DOHH2 (cell line): ENCODE data around the gene ZNF593.

Source experiments
- H3F3A ChIP-seq: fragments of 200-600 bp; sonication (generic), shearing (Covaris generic); 2 replicates; pipeline ENCODE4 v1.6.0; 2016; ENCODE audit warnings: antibody characterized with exemption, mild to moderate bottlenecking; ENCODE audit not compliant: control insufficient read depth, insufficient read depth
- H3K27ac ChIP-seq: fragments of 200-600 bp; sonication (generic); 2 replicates; pipeline ENCODE4 v1.5.1; 2014; ENCODE audit warnings: low read depth, mild to moderate bottlenecking, low read length, moderate library complexity
- H3K27me3 ChIP-seq: fragments of 200-600 bp; sonication (generic); 2 replicates; pipeline ENCODE4 v1.6.1; 2014; ENCODE audit warnings: mild to moderate bottlenecking, low read length, mixed read lengths; ENCODE audit not compliant: control insufficient read depth
- H3K36me3 ChIP-seq: fragments of 200-600 bp; sonication (generic); 2 replicates; pipeline ENCODE4 v1.6.1; 2014; ENCODE audit warnings: mild to moderate bottlenecking, low read length, moderate library complexity, mixed read lengths; ENCODE audit not compliant: control insufficient read depth
- H3K4me1 ChIP-seq: fragments of 200-600 bp; sonication (generic); 2 replicates; pipeline ENCODE4 v1.6.1; 2014; ENCODE audit warnings: mild to moderate bottlenecking, low read length, mixed read lengths; ENCODE audit not compliant: control insufficient read depth
- H3K4me2 ChIP-seq: fragments of 200-600 bp; sonication (generic); 2 replicates; pipeline ENCODE4 v1.6.0; 2014; ENCODE audit warnings: mild to moderate bottlenecking, low read length, moderate library complexity
- H3K4me3 ChIP-seq: fragments of 200-600 bp; sonication (generic); 2 replicates; pipeline ENCODE4 v1.5.1; 2014; ENCODE audit warnings: mild to moderate bottlenecking, low read length, mixed read lengths
- H3K79me2 ChIP-seq: fragments of 200-600 bp; sonication (generic); 2 replicates; pipeline ENCODE4 v1.6.1; 2014; ENCODE audit warnings: mild to moderate bottlenecking, low read length, mixed read lengths; ENCODE audit not compliant: control insufficient read depth
- H3K9me2 ChIP-seq: fragments of 200-600 bp; sonication (generic); replicated peaks from 2 replicates; pipeline ENCODE4 v1.6.1; 2014; ENCODE audit warnings: mild to moderate bottlenecking, low read length, mixed read lengths; ENCODE audit not compliant: control insufficient read depth
- H3K9me3 ChIP-seq: fragments of 200-600 bp; sonication (generic); 2 replicates; pipeline ENCODE4 v1.6.1; 2014; ENCODE audit warnings: antibody characterized with exemption, low read length, mixed read lengths; ENCODE audit not compliant: control insufficient read depth, insufficient read depth
- H4K20me1 ChIP-seq: fragments of 200-600 bp; sonication (generic); 2 replicates; pipeline ENCODE4 v1.6.0; 2014; ENCODE audit warnings: low read depth, mild to moderate bottlenecking, antibody characterized with exemption, low read length, moderate library complexity; ENCODE audit not compliant: control insufficient read depth, insufficient read depth
- CTCF ChIP-seq: fragments of 200-600 bp; sonication (generic); IDR thresholded peaks from one replicate; pipeline ENCODE4 v1.5.1; 2014; ENCODE audit warnings: antibody characterized with exemption, mild to moderate bottlenecking, low read depth, low read length; ENCODE audit not compliant: poor library complexity, severe bottlenecking
- EZH2phosphoT487 ChIP-seq: fragments of 200-600 bp; sonication (generic); IDR thresholded peaks from 2 replicates; pipeline ENCODE4 v1.6.1; 2017; ENCODE audit warnings: borderline replicate concordance, mild to moderate bottlenecking, antibody characterized with exemption, low read length, moderate library complexity, mixed read lengths

Gene ZNF593

GRCh38 chr1:26197301-26197700 is 27.6 kb downstream of the ZNF593 start:
- TF ChIP-seq EZH2phosphoT487: no peak
- TF ChIP-seq CTCF: no peak
- H3K27ac ChIP-seq: no peak overlapping the region
- no peaks in the 10 kb centered on the region for H3K79me2 ChIP-seq
- H4K20me1 ChIP-seq: no peaks in the 10 kb centered on the region
- H3F3A ChIP-seq: no peaks in the 10 kb centered on the region
- no peaks in the 10 kb centered on the region for H3K36me3 ChIP-seq
- peaks cover 21% of the 10 kb centered on the region for H3K27me3 ChIP-seq
- H3K4me2 ChIP-seq: no peak overlapping the region
- H3K4me1 ChIP-seq: peaks cover 7% of the 10 kb centered on the region
- H3K9me2 ChIP-seq: no peaks in the 10 kb centered on the region
- H3K4me3 ChIP-seq: no peak overlapping the region
- no peaks in the 10 kb centered on the region for H3K9me3 ChIP-seq

- no peaks in the 10 kb centered on the region for H3K36me3 ChIP-seq
- no peak overlapping the region for H3K4me3 ChIP-seq
- no peak overlapping the region for H3K4me2 ChIP-seq
- no peaks in the 10 kb centered on the region for H3K79me2 ChIP-seq
- no peak overlapping the region for H3K27ac ChIP-seq
- H3K4me1 ChIP-seq: peaks cover 7% of the 10 kb centered on the region
- no peaks in the 10 kb centered on the region for H4K20me1 ChIP-seq
- no peak for TF ChIP-seq CTCF
- no peak for TF ChIP-seq EZH2phosphoT487
- H3K27me3 ChIP-seq: peaks cover 21% of the 10 kb centered on the region
- H3F3A ChIP-seq: no peaks in the 10 kb centered on the region
- H3K9me3 ChIP-seq: no peaks in the 10 kb centered on the region
- H3K9me2 ChIP-seq: no peaks in the 10 kb centered on the region
These were observed 28.1 kb downstream of the ZNF593 start for GRCh38 chr1:26197813-26198212.

- no peaks in the 10 kb centered on the region for H3K9me2 ChIP-seq
- H3K9me3 ChIP-seq: no peaks in the 10 kb centered on the region
- H3K36me3 ChIP-seq: no peaks in the 10 kb centered on the region
- no peak overlapping the region for H3K27ac ChIP-seq
- TF ChIP-seq CTCF: no peak
- no peak for TF ChIP-seq EZH2phosphoT487
- peaks cover 7% of the 10 kb centered on the region for H3K4me1 ChIP-seq
- H3K27me3 ChIP-seq: peaks cover 22% of the 10 kb centered on the region
- H3K79me2 ChIP-seq: no peaks in the 10 kb centered on the region
- H3K4me2 ChIP-seq: no peak overlapping the region
- H4K20me1 ChIP-seq: no peaks in the 10 kb centered on the region
- H3F3A ChIP-seq: no peaks in the 10 kb centered on the region
- H3K4me3 ChIP-seq: no peak overlapping the region
These were observed 30.7 kb downstream of the ZNF593 start for GRCh38 chr1:26200413-26200812.
